GM12872 (cell line): ENCODE measurements around the gene RASL11A.

Experiments
- CTCF ChIP-seq: IDR thresholded peaks from 3 replicates; pipeline ENCODE4 v1.5.1; 2011; ENCODE audit warnings: low read depth, mild to moderate bottlenecking, low read length, moderate library complexity; ENCODE audit not compliant: insufficient read depth

RASL11A gene

GRCh38 chr13:27304611-27305010, 34.0 kb downstream of the RASL11A start:
- no peak for TF ChIP-seq CTCF

DNA sequence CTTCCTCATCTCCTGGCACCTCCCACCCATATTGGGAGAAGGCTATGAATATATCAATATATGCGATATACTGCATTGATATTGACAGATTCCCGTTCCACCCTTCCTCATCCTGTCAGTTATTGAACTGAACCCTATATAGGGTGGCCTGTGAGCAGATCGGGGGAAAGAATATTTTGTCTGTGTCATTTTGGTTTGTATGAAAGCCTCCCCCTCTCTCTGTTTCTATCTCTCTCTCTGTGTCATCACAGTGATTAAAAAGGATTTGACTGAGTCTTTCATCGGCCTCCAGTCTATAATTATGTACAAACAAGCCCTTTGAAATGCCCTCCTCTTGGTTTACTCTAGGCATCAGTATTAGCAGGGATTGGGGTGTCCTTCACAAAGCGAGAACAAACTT, 35.7 kb downstream of the RASL11A start:
- TF ChIP-seq CTCF: no peak

DNA sequence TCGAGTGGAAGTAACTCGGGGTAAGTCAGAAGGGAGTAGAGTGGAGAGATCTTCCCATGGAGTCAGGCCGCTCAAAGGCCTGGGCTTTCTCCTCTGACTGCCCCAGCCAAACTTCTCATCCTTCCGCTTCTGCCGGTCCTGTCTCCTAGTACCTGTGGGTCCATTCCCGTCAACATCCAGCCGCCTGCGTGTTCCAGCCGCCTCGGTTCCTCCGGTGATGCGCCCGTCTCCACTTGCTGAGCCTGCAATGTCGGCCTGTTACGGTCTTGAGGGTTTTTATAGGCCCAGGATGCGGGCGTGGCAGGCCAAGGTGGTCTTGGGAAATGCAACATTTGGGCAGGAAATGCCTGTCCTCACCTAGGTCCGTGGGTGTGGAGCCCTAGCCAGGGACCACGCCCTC, 38.3 kb downstream of the RASL11A start:
- TF ChIP-seq CTCF: no peak

DNA sequence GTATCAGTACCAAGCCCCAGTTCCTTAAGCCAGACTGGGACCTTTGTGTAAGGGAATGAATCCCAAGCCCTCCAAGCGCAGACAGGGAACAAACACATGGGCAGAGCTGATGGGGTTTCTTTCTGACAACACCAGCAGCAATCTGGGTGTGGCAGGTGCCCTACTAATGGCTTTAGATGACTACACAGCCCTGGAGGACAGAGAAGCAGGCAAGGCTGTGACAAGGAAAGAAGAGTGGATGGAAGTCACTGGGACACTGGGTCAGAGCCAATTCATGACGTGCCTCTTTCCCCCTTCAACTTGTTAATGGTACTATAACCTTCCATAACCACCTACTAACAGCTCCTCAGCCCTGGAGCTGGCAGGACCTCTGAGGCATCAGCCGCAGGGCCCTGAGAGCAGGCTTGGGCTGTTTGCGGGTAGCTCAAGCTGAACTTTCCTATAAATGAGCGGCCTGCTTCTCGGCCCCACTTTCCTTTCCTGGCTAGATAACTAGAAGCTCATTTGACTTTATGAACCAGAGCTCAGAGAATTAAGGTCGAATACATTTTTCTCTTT, 38.9 kb downstream of the RASL11A start:
- TF ChIP-seq CTCF: no peak

GRCh38 chr13:27309967-27310598, 39.5 kb downstream of the RASL11A start:
- TF ChIP-seq CTCF: no peak

GRCh38 chr13:27310946-27311345, 40.3 kb downstream of the RASL11A start:
- no peak for TF ChIP-seq CTCF

DNA sequence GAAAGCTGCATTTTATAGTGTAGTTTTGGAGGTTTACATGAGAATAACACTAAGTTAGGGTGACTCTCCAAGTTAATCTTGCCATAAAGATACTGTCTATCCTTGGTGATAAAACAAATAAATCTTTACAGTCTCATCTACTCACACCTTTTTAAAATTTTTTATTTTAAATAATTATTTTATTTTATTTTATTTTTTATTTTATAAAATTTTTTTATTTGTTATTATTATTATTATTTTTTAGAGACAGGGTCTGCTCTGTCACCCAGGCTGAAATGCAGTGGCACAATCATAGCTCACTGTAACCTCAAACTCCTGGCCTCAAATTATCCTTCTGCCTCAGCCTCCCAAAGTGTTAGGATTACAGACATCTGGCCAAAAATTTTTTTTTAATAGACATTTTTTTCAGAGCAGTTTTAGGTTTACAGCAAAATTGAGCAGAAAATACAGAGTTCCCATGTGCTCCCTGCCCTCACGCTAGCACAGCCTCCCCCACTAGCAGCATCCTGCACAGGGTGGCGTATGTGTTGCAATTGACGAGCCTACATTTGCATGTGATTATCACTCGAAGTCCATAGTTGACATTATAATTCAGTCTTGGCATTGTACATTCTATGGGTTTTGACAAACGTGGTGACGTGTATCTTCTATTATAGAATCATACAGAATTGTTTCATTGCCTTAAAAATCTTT, 41.0 kb downstream of the RASL11A start:
- TF ChIP-seq CTCF: no peak
